GM12878 (cell line): ENCODE measurements around the gene GLT1D1. TPM values are rescaled to one million over a fixed set of nuclear protein-coding genes. Genes with fewer than 3 reads are reported as not detected.
A peak's percentile ranks its signal among the peaks of the same experiment; 100 is the strongest.

Experiments
- ASH2L ChIP-seq: fragments of 300-600, 200-600 bp; sonication (generic); IDR thresholded peaks from 2 replicates; pipeline ENCODE4 v1.6.1; 2017; ENCODE audit warnings: low read depth, mild to moderate bottlenecking, borderline replicate concordance
- ATF7 ChIP-seq: fragments of 450-650 bp; IDR thresholded peaks from 2 replicates; pipeline ENCODE4 v1.6.1; 2016; ENCODE audit warnings: low read depth, mild to moderate bottlenecking
- CBX3 ChIP-seq: fragments of 200-600 bp; sonication (generic); IDR thresholded peaks from 2 replicates; pipeline ENCODE4 v1.6.1; 2016; ENCODE audit warnings: low read depth, borderline replicate concordance
- CHD1 ChIP-seq: IDR thresholded peaks from 2 replicates; pipeline ENCODE4 v1.6.1; 2012; ENCODE audit warnings: low read depth, low read length, improper control_type of control experiment
- DPF2 ChIP-seq: fragments of 450-650 bp; IDR thresholded peaks from 2 replicates; pipeline ENCODE4 v1.6.1; 2017; ENCODE audit warnings: mild to moderate bottlenecking
- EGR1 ChIP-seq, 2 experiments: IDR thresholded peaks; 1 replicate in 1 of 2; 2 replicates in 1 of 2; pipeline ENCODE4 v1.6.1; 2011 to 2012; ENCODE audit warnings: low read depth in 2 of 2, low read length in 2 of 2, borderline replicate concordance in 1 of 2, mild to moderate bottlenecking in 1 of 2, moderate library complexity in 1 of 2
- KDM1A ChIP-seq: fragments of 200-600 bp; sonication (generic); IDR thresholded peaks from 2 replicates; pipeline ENCODE4 v1.6.1; 2016; ENCODE audit warnings: borderline replicate concordance
- KLF5 ChIP-seq: fragments of 450-650 bp; IDR thresholded peaks from 2 replicates; pipeline ENCODE4 v1.6.1; 2014; ENCODE audit warnings: mild to moderate bottlenecking; ENCODE audit not compliant: partially characterized antibody
- MAX ChIP-seq: IDR thresholded peaks from 2 replicates; pipeline ENCODE4 v1.6.1; 2012; ENCODE audit warnings: low read depth, low read length, improper control_type of control experiment
- MYB ChIP-seq: fragments of 150-350 bp; IDR thresholded peaks from 2 replicates; pipeline ENCODE4 v1.6.1; 2014; ENCODE audit warnings: mild to moderate bottlenecking, low read depth, low read length, borderline replicate concordance
- NFXL1 ChIP-seq: fragments of 450-650 bp; IDR thresholded peaks from 2 replicates; pipeline ENCODE4 v1.6.1; 2017; ENCODE audit warnings: antibody characterized with exemption, mild to moderate bottlenecking, borderline replicate concordance
- NKRF ChIP-seq: fragments of 450-650 bp; conservative IDR thresholded peaks from 2 replicates; pipeline ENCODE4 v1.6.1; 2017; ENCODE audit warnings: mild to moderate bottlenecking, moderate library complexity
- PAX5 ChIP-seq: IDR thresholded peaks from 2 replicates; pipeline ENCODE4 v1.6.1; 2011; ENCODE audit warnings: low read depth, low read length, borderline replicate concordance
- PML ChIP-seq: IDR thresholded peaks from 2 replicates; pipeline ENCODE4 v1.6.1; 2012; ENCODE audit warnings: low read length, inconsistent platforms
- RELA ChIP-seq: fragments of 450-650 bp; IDR thresholded peaks from 2 replicates; pipeline ENCODE4 v1.8.0; 2014; ENCODE audit warnings: borderline replicate concordance; ENCODE audit not compliant: partially characterized antibody
- SMARCA5 ChIP-seq: fragments of 450-650 bp; IDR thresholded peaks from 2 replicates; pipeline ENCODE4 v1.6.1; 2017; ENCODE audit warnings: mild to moderate bottlenecking
- SMC3 ChIP-seq: IDR thresholded peaks from 2 replicates; pipeline ENCODE4 v1.6.1; 2011; ENCODE audit warnings: low read length, improper control_type of control experiment, borderline replicate concordance
- SREBF1 ChIP-seq: IDR thresholded peaks from 2 replicates; pipeline ENCODE4 v1.6.1; 2012; ENCODE audit warnings: mild to moderate bottlenecking, low read length
- STAT1 ChIP-seq: fragments of 450-650 bp; conservative IDR thresholded peaks from 2 replicates; pipeline ENCODE4 v1.6.1; 2014; ENCODE audit warnings: antibody characterized with exemption, mild to moderate bottlenecking
- TCF7 ChIP-seq: IDR thresholded peaks from 2 replicates; pipeline ENCODE4 v1.6.1; 2014; ENCODE audit warnings: antibody characterized with exemption, borderline replicate concordance
- ZBTB33 ChIP-seq: fragments of 450-650 bp; IDR thresholded peaks from 2 replicates; pipeline ENCODE4 v1.6.1; 2017; ENCODE audit warnings: mild to moderate bottlenecking
- ZNF217 ChIP-seq: fragments of 450-650 bp; IDR thresholded peaks from 2 replicates; pipeline ENCODE4 v1.6.1; 2017; ENCODE audit warnings: antibody characterized with exemption, mild to moderate bottlenecking
- ZNF592 ChIP-seq: fragments of 450-650 bp; IDR thresholded peaks from 2 replicates; pipeline ENCODE4 v1.6.1; 2017; ENCODE audit warnings: mild to moderate bottlenecking, moderate library complexity
- ZZZ3 ChIP-seq: IDR thresholded peaks from 2 replicates; pipeline ENCODE4 v1.6.1; 2011; ENCODE audit warnings: low read depth; ENCODE audit not compliant: control insufficient read depth, insufficient read length
- polyA plus RNA-seq, 11 experiments: library from polyadenylated mRNA; depleted of rRNA in 4 of 11; unstranded in 6 of 11; stranded (reverse) in 5 of 11; fragments of >200 nt; fragmentation: Nextera tagmentation in 4 of 11; fragmentation: Illumina TruSeq in 1 of 11; extraction: Ambion mirVana in 4 of 11; extraction: Trizol in 1 of 11; gene quantifications; 1 replicate in 1 of 11; 2 replicates in 10 of 11; pipeline versions ENCODE4 v1.2.1 to v1.2.3, GENCODE V29; 2011 to 2016; ENCODE audit warnings: inconsistent platforms in 2 of 11, missing spikeins in 2 of 11, low read depth in 1 of 11
- total RNA-seq, 4 experiments: library from RNA; depleted of rRNA in 3 of 4; stranded (reverse); fragments of >200 nt in 3 of 4; fragmentation: Illumina TruSeq in 1 of 4; extraction: Trizol in 1 of 4; gene quantifications; 2 replicates each; pipeline versions ENCODE4 v1.2.1 to v1.2.3, GENCODE V29; 2013 to 2021

GLT1D1 gene
- total and polyA plus RNA-seq, 10 of the 15 experiments (the other 5 are each of a cell fraction or from before 2014, with no cell fraction given): 0.42 to 62.8 (median 3.0) TPM

GRCh38 chr12:128830505-128830893, 22.8 kb upstream of the GLT1D1 start (continued):
- TF ChIP-seq MAX (no peak), SMARCA5 (no peak), TCF7 (0 out of 2 replicates have a peak, but pooled peaks have one; percentile 55), ATF7 (peak; percentile 71), MYB (0 out of 2 replicates have a peak, but pooled peaks have one; percentile 66), ZNF592 (peak; percentile 66; the same call in 1 of the 2 replicates), PAX5 (peak; percentile 89), EGR1 (IDR thresholded peaks at IDR 0.05; ENCODE audit: borderline replicate concordance in 1 of 2, low read depth in 2 of 2, low read length in 2 of 2) (no peak), ASH2L (no peak), SMC3 (0 out of 2 replicates have a peak, but pooled peaks have one; percentile 5), KLF5 (peak; percentile 76), STAT1 (no peak), ZBTB33 (no peak), SREBF1 (no peak), NFXL1 (no peak), PML (peak; percentile 43; the same call in 1 of the 2 replicates), DPF2 (peak; percentile 94), CHD1 (no peak), KDM1A (no peak), CBX3 (no peak), ZNF217 (no peak; the same call in 1 of the 2 replicates), RELA (peak; percentile 42), ZZZ3 (no peak), NKRF (no peak)
